ENCODE measurements around the gene CPA5.
"Not testable (repeated sequence)": the region's sequence is repeated elsewhere in the genome, so short reads cannot be mapped to it uniquely, and the experiment has no call there.

Gene CPA5

GRCh38 chr7:130359276-130359857 lies 14.8 kb downstream of the CPA5 start:
- DNase-seq, result no peak

- DNase-seq, result no peak
Measured at GRCh38 chr7:130360518-130360917, 15.9 kb downstream of the CPA5 start.

- DNase-seq, result no peak
Measured at GRCh38 chr7:130361681-130362080, 17.1 kb downstream of the CPA5 start.

- DNase-seq, result no peak
Measured at GRCh38 chr7:130362251-130362816, 17.7 kb downstream of the CPA5 start.

- no peak for DNase-seq
Measured at GRCh38 chr7:130363026-130363847, 18.6 kb downstream of the CPA5 start.

- DNase-seq, result no peak
Measured at GRCh38 chr7:130364451-130364850, 19.8 kb downstream of the CPA5 start.

GRCh38 chr7:130365088-130365487 lies 20.5 kb downstream of the CPA5 start:
- no peak for DNase-seq

- DNase-seq, result no peak
Measured at GRCh38 chr7:130365511-130366441, 21.2 kb downstream of the CPA5 start.

GRCh38 chr7:130366564-130366963 lies 21.9 kb downstream of the CPA5 start:
- DNase-seq, result no peak

- DNase-seq, result peak; percentile 20
Measured at GRCh38 chr7:130367088-130367755, 22.6 kb downstream of the CPA5 start.

- no peak for DNase-seq
Measured at GRCh38 chr7:130367836-130368746, 23.5 kb downstream of the CPA5 start.

GRCh38 chr7:130369110-130369711 lies 24.6 kb downstream of the CPA5 start:
- no peak for DNase-seq

GRCh38 chr7:130369831-130370550 lies 25.4 kb downstream of the CPA5 start:
- no peak for DNase-seq

GRCh38 chr7:130371046-130371445 lies 26.4 kb downstream of the CPA5 start:
- no peak for DNase-seq

- DNase-seq, result no peak
Measured at GRCh38 chr7:130372402-130373165, 28.0 kb downstream of the CPA5 start.

GRCh38 chr7:130374507-130374906 lies 29.9 kb downstream of the CPA5 start:
- DNase-seq, result no peak

- DNase-seq, result not testable (repeated sequence)
Measured at GRCh38 chr7:130376461-130376860, 31.8 kb downstream of the CPA5 start.

- no peak for DNase-seq
Measured at GRCh38 chr7:130377178-130377577, 32.6 kb downstream of the CPA5 start.

GRCh38 chr7:130379019-130379418 lies 34.4 kb downstream of the CPA5 start:
- DNase-seq, result no peak

All from CD4-positive, alpha-beta T cell treated with Interleukin-6 for 4 hours (primary cell).